ENCODE measurements around the gene TTLL9.

DNA sequence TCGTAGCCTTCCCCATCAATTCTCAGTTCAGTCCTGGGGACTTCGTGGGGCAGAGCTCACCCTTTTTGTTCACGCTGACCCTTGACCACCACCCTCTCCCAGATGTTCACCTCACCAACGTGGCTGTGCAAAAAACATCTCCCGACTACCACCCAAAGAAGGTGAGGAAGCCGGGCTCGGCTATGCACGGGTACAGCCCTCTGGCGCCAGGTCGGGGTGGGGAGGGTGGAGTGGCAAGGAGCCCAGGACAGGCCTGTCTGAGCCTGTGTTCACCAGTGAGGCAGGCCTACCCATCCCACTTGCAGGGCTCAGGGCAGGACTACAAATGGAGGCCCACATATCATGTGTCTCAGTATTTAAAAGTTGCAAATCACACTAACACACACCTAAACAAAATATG, 63.3 kb downstream of the TTLL9 start:
- TF ChIP-seq FOS (IDR thresholded peaks at IDR 0.05; ENCODE audit: borderline replicate concordance, extremely low read depth, insufficient read length) (no peak), CEBPB (IDR thresholded peaks at IDR 0.05; ENCODE audit: borderline replicate concordance in 1 of 2, low read depth in 2 of 2, low read length in 2 of 2) (no peak), NR2C2 (IDR thresholded peaks at IDR 0.05; ENCODE audit: borderline replicate concordance, control insufficient read depth, insufficient read length, low read depth) (no peak), POLR2AphosphoS5 (IDR thresholded peaks at IDR 0.05; ENCODE audit: low read length) (no peak), HDAC2 (IDR thresholded peaks at IDR 0.05) (no peak), ZNF274 (IDR thresholded peaks at IDR 0.05; ENCODE audit: insufficient read depth, insufficient read length) (no peak), EZH2 (IDR thresholded peaks at IDR 0.05; ENCODE audit: borderline replicate concordance, control insufficient read depth, low read depth, low read length) (no peak), KAT2A (conservative IDR thresholded peaks at IDR 0.05; ENCODE audit: control insufficient read depth, low read depth, low read length) (no peak)
- TF ChIP-seq, protein P1, sequence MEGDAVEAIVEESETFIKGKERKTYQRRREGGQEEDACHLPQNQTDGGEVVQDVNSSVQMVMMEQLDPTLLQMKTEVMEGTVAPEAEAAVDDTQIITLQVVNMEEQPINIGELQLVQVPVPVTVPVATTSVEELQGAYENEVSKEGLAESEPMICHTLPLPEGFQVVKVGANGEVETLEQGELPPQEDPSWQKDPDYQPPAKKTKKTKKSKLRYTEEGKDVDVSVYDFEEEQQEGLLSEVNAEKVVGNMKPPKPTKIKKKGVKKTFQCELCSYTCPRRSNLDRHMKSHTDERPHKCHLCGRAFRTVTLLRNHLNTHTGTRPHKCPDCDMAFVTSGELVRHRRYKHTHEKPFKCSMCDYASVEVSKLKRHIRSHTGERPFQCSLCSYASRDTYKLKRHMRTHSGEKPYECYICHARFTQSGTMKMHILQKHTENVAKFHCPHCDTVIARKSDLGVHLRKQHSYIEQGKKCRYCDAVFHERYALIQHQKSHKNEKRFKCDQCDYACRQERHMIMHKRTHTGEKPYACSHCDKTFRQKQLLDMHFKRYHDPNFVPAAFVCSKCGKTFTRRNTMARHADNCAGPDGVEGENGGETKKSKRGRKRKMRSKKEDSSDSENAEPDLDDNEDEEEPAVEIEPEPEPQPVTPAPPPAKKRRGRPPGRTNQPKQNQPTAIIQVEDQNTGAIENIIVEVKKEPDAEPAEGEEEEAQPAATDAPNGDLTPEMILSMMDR (IDR thresholded peaks at IDR 0.05 in 2 of 3, conservative IDR thresholded peaks at IDR 0.05 in 1 of 3; ENCODE audit: control insufficient read depth in 2 of 3, extremely low read depth in 1 of 3, insufficient read depth in 1 of 3, low read depth in 3 of 3, low read length in 3 of 3), result no peak
- TF ChIP-seq, protein P2, sequence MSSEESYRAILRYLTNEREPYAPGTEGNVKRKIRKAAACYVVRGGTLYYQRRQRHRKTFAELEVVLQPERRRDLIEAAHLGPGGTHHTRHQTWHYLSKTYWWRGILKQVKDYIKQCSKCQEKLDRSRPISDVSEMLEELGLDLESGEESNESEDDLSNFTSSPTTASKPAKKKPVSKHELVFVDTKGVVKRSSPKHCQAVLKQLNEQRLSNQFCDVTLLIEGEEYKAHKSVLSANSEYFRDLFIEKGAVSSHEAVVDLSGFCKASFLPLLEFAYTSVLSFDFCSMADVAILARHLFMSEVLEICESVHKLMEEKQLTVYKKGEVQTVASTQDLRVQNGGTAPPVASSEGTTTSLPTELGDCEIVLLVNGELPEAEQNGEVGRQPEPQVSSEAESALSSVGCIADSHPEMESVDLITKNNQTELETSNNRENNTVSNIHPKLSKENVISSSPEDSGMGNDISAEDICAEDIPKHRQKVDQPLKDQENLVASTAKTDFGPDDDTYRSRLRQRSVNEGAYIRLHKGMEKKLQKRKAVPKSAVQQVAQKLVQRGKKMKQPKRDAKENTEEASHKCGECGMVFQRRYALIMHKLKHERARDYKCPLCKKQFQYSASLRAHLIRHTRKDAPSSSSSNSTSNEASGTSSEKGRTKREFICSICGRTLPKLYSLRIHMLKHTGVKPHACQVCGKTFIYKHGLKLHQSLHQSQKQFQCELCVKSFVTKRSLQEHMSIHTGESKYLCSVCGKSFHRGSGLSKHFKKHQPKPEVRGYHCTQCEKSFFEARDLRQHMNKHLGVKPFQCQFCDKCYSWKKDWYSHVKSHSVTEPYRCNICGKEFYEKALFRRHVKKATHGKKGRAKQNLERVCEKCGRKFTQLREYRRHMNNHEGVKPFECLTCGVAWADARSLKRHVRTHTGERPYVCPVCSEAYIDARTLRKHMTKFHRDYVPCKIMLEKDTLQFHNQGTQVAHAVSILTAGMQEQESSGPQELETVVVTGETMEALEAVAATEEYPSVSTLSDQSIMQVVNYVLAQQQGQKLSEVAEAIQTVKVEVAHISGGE (CRISPR knock-in tag; IDR thresholded peaks at IDR 0.05), result no peak
- TF ChIP-seq, protein P3, sequence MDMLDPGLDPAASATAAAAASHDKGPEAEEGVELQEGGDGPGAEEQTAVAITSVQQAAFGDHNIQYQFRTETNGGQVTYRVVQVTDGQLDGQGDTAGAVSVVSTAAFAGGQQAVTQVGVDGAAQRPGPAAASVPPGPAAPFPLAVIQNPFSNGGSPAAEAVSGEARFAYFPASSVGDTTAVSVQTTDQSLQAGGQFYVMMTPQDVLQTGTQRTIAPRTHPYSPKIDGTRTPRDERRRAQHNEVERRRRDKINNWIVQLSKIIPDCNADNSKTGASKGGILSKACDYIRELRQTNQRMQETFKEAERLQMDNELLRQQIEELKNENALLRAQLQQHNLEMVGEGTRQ (IDR thresholded peaks at IDR 0.05; ENCODE audit: borderline replicate concordance, low read depth, low read length), result no peak
